AG10803 (cell line): Measurements from ENCODE around the gene PLCH1.

Source experiments
- DNase-seq: peaks from one replicate; pipeline ENCODE4 v3.0.0; 2010; ENCODE audit warnings: low read depth
- H3K4me3 ChIP-seq: 2 replicates; pipeline ENCODE4 v1.5.1; 2011; ENCODE audit warnings: mild to moderate bottlenecking, low read length, control low read depth
- TF ChIP-seq, protein P1 (sequence below): conservative IDR thresholded peaks from 2 replicates; pipeline ENCODE4 v1.5.1; 2011; ENCODE audit warnings: mild to moderate bottlenecking, low read length, control low read depth, inconsistent platforms

Gene PLCH1

DNA sequence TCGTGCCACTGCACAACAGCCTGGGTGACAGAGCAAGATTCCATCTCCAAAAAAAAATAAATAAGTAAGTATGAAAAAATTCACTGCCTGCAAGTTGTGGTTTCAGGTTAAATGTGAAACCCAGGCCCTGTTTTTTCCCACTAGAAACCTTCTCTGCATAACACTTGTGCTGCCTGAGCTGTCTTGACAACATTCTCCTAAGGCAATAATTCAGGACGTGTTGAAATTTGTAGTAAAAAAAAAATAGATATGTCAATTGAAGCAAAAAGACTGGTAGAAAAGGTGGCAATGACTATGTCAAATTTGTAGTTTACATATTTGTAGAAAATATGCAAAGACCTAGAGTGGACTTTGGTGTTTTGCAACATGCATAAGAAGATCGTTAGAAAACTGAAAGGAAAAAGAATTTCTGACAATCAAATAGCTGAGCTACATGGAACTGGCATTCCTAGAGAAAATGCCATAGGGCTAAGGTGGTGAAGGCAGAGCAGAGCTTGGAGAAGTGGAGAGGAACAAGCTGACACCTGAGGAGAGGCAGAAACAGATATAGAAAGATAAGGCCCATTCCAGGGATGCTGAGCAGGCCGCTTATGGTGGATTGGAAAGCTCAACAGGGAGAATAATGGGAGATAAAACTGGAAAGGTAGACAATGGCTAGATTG, 150.2 kb downstream of the PLCH1 start:
- TF ChIP-seq, protein P1, sequence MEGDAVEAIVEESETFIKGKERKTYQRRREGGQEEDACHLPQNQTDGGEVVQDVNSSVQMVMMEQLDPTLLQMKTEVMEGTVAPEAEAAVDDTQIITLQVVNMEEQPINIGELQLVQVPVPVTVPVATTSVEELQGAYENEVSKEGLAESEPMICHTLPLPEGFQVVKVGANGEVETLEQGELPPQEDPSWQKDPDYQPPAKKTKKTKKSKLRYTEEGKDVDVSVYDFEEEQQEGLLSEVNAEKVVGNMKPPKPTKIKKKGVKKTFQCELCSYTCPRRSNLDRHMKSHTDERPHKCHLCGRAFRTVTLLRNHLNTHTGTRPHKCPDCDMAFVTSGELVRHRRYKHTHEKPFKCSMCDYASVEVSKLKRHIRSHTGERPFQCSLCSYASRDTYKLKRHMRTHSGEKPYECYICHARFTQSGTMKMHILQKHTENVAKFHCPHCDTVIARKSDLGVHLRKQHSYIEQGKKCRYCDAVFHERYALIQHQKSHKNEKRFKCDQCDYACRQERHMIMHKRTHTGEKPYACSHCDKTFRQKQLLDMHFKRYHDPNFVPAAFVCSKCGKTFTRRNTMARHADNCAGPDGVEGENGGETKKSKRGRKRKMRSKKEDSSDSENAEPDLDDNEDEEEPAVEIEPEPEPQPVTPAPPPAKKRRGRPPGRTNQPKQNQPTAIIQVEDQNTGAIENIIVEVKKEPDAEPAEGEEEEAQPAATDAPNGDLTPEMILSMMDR: no peak
- peak; percentile 34 for DNase-seq
- H3K4me3 ChIP-seq: no peak overlapping the region

DNA sequence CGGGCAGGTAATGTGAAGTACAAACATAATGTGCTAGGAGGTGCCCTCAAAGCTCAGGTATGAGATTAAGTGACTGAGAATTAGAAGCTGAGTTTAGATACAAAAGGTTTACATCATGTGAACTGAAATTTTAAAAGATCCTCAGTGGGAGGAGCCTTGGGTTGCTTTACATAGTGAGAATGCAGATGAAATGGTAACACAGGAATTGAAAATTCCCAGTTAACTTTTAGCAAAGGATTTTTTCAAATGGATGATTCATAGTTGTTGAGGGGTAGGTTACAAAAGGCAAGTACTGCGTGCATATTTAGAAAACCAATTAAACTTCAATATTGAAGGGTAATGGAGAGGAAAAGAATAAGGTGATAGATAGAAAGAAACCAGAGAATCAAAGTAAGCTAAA, 157.3 kb downstream of the PLCH1 start:
- no peak overlapping the region for H3K4me3 ChIP-seq
- TF ChIP-seq, protein P1: no peak
- no peak for DNase-seq

DNA sequence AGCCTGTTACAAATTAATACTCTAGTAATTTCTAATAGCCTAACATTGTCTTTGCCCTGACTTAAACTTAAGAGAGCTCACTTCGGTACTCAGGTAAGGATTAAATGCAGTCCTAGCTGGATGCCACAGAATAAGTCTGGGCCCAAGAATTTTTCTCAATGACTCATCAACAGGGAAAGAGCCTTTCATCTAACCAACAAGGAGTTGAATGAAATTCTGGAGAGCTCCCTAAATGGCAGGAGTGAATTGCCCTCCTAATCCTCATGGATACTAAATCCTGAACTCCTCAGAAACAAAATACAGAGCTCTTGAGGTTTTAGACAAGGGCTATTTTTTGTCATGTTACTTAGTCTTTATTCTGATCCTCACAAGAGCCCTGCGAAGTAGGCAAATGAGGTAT, 159.5 kb downstream of the PLCH1 start:
- TF ChIP-seq, protein P1: no peak
- DNase-seq: no peak
- no peak overlapping the region for H3K4me3 ChIP-seq

DNA sequence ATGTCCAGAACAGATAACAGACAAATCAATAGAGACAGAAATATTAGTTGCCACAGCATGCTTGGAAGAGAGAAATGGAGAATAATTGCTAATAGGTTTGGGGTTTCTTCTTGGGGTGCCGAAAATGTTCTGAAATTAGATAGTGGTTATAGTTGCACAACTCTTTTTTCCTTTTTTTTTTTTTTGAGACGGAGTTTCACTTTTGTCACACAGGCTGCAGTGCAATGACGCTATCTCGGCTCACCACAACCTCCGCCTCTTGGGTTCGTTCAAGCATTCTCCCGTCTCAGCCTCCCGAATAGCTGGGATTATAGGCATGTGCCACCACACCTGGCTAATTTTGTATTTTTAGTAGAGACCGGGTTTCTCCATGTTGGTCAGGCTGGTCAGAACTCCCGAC, 163.3 kb downstream of the PLCH1 start:
- no peak overlapping the region for H3K4me3 ChIP-seq
- no peak for DNase-seq
- TF ChIP-seq, protein P1: no peak

DNA sequence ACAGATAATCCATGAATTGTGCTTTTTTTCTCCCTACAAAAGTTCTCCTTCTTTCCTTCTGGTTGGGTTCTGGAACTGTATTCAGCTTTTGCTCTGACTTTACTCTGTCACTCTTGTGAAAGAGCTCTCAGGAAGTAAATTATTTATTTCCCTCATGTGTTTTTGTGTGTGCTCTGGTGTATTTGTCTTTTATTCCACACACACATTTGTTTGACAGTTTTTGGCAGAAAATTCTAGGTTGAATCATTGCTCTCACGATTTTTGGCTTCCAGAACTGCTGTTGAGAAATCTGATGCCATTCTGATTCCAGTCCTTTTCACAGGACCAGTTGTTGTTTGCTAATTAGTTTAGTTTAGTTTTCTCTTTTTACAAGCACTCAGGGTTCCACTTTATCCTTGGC, 172.8 kb downstream of the PLCH1 start:
- DNase-seq: peak; percentile 83
- TF ChIP-seq, protein P1: no peak
- no peak overlapping the region for H3K4me3 ChIP-seq

DNA sequence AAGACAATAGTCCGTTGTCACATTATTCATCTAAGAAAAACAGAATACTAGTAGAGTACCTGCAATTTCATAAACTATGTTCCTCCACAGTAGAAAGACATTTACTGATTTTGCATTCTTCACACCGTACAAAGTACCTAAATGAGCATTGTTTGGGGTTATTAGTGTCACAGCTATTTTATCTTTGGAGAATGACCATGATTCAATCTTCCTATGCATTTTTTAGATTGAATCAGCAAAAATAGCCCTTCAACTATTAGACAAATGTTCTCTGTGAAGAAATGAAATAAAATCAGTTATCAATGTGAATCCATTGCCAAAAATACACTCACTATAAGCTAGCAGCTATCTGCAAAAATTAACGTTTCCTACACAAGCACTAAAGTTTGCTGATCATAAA, 176.6 kb downstream of the PLCH1 start:
- DNase-seq: no peak
- H3K4me3 ChIP-seq: no peak overlapping the region
- TF ChIP-seq, protein P1: no peak

DNA sequence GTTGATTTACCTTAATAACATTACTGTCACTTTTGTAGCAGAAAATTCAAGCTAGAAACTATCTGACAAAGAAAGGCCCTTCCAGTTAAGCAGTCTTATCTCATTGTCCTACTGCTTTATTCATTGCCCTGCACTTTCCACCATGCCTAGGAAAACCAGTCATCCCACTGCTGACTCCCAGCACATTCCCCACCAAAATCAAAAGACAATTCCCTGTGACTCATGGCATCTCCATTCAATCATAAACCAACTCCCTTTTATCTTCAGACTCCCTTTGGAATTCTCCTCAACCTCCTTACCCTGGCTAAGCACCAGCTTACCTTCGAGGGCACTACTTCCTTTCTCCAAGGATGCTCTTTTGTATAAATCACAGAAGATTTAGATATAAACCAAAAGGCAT, 184.3 kb downstream of the PLCH1 start:
- no peak overlapping the region for H3K4me3 ChIP-seq
- peak; percentile 13 for DNase-seq
- TF ChIP-seq, protein P1: no peak
